D341Med (cell line): ENCODE results near the gene CHMP2B.

Experiments used
- DNase-seq: peaks from one replicate; pipeline ENCODE4 v3.0.0; 2012; ENCODE audit warnings: low spot score

Gene CHMP2B, protein sequence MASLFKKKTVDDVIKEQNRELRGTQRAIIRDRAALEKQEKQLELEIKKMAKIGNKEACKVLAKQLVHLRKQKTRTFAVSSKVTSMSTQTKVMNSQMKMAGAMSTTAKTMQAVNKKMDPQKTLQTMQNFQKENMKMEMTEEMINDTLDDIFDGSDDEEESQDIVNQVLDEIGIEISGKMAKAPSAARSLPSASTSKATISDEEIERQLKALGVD

DNA sequence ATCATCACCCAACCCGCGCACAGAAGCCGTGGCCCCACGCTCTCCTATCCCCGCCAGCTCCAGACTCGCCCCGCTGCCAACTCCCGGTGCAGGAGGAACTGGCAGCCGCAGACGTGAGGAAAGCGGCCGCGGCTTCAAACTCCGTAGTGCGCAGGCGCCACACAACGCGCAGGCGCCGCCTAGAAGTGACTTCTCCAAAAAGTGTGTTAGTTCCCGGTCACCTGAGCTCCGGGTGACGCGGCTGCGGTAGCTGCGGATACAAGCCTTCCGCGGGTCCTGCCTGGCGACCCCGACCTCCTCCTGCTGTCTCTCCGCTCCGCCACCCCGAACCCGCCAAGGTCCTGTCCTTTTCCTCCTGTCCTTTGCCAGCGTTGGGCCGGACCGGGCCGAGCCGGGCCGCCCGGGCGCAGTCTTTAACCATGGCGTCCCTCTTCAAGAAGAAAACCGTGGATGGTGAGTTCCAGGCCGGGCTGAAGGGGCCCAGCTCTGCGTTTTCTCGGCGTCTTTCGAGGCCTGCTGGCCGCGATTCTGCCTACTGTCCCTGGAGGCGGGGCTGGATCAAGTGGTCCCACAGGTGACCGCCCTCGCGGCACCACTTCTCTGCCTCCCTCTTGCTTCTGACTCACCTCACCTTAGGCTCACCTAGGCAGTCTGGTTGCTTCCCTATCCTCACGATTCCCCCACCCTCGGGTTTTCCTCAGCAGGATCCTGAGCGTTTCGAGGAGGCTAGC, at the start of gene CHMP2B:
Gene CHMP2B, plus strand, starts transcription at position 206 of the 731 bp plus-strand sequence. Its CDS starts 214 bp downstream, at position 420.
- peak; percentile 94 for DNase-seq

DNA sequence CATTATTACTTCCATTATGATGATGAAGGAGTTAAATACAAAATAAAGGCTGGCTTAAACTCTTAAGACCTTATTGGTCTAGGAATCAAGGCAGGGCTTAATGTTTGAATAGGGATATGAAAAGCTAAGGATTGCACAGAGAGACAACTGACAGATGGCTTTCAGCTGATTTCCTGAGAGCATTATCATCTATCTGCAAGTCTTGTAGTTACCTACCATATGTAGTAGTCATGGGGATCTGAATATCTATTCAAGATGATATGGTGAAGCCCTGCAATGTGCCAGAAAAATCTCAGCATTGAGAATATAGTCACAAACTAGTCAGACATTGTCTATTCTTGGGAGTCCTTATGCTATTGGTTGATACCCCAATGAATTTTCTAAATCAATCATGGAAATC, 47.5 kb upstream of the CHMP2B start:
- DNase-seq = peak; percentile 29

DNA sequence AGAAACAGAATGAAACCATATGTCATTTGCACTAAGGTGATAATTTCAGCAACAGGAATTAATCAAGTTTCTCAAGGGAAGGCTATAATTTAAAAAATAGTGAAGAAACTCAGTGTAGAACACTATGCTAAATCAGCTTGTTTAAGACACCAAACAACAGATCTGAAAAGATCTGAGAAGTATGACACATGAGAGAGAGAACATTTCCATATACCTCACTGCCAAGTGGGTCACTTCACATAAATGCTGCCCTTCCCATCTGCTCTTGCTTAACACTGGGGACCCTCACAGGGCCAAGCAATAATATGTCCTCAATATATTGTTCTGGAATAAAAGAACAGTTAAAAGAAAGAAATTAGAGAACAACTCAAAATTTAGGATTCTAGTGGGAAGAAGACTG, 45.6 kb upstream of the CHMP2B start:
- no peak for DNase-seq

DNA sequence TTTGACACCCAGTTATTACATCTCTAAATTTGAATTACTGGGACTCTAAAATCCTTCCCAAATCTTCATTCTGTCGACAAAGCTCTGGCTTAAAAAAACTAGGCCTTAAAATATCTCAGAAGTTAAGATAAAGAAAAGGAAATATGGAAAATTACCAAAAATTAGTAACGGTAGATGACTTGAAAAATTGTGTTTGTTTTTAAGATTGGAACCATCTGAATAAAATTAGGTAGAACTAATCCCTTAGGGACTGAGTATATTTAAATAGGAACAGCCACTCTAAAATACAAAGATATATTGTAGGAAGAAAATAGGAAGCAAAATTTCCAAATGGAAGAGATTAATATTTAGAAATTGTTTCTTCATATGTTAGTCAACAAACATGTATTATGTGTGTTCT, 45.1 kb upstream of the CHMP2B start:
- DNase-seq = no peak

DNA sequence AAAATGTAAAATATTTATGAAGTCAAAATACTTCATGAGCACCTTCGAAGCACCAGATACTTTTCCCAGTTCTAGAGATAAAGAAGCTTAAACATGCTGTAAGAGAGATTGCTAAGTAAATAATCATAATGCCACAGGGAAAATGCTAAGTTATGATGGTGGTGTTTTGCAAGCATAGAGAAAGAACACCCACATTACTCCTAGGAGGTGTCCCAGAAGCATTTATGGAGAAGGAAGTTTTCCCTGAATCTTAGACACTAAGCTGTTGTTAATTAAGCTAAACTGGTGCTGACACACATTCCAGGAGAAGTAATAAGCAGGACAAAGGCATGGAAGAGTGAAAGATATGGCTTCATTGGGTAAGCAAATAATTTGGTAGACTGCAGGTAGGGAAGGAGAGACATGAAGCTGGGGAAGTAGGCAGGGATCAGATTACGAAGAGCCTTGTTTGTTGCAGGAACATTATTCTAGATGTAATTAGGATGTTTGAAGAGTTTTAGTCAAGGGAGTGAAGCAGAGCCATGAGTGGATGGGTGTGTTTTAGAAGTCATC, 40.4 kb upstream of the CHMP2B start:
- DNase-seq = no peak

DNA sequence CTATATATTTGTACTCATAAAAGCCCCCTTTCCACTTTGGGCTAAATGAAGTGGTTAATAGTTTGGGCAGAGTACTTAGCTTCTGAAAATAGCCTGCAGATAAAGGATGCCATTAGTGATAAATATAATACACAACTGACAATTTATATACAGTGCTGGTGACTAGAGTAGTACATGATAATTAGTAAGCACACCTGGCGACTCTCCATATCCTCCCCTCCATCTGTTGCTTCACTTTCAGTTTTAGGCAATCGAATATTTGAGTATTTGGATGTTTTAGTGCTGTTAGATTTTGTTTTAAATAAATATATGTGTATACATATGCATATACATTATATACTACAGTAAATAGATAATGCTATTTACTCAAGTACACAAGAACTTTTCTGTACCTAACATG, 35.9 kb upstream of the CHMP2B start:
- no peak for DNase-seq

DNA sequence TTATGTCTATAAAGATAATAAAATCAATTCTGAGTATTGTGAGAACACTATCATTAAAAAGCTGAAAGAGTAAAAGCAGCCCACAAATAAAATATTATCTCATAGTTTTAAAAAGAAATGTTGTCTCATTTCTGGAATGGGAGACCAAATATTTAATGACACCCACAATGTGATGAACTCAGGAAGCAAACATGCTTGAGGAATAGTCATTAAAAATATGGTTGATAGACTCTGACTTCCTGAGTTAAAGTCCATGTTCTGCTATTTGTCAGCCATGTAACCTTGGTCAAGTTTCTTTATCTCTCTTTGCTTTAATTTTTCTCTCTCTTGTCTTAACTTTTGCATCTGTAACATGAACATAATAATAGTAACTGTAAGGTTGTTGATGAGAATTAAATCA, 35.5 kb upstream of the CHMP2B start:
- no peak for DNase-seq

DNA sequence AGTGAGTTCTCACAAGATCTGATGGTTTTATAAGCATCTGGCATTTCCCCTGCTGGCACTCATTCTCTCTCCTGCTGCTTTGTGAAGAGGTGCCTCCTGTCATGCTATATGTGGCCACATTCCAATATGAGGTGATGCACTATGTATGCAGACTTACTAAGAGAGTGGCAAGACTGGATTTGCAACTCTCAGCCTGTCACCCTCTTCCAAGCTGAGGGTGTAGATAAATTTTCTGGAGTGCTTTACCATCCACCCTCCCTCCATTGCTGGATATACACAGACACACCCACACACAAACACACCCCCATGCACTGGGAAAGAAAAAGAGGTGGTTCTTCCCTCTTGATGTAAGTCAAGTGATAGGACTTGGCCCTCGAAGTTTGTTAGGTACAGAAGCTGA, 30.2 kb upstream of the CHMP2B start:
- DNase-seq = no peak

DNA sequence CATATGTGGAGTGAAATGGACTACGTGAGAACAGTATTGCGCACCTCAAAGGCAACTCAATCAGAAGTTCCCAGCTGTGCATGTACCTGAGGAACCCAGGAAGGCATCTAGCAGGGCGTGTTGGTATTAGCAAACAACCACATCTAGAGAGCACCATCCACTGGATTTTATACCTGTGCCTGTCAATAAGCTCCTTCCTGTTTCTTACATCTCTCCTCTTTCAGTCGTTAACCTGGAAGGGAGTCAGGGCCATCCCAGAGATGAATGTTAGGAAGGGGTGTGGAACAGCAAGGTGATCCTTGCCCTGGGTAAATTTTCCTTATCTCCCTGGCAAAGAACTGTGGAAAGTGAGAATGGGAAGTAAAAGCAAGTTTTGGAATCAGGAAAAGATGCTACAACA, 29.6 kb upstream of the CHMP2B start:
- no peak for DNase-seq

DNA sequence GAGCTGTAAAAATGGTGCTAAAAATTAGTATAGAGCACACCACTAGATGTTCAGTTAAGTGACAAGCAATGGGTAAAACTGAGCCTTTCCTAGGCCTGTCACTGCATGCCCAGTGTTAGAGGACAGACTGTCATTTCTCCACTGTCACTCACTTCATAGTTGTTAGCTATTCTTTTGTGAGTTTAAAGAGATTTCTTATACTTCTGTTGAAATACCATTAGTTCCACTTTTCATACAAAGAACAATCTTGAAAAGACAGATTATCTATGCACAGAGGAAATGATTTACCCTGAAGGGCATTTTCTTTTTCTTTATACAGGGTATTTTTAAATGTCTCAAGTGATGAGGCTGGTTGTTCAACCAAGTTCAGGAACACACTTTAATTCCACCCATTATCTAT, 28.3 kb upstream of the CHMP2B start:
- no peak for DNase-seq

DNA sequence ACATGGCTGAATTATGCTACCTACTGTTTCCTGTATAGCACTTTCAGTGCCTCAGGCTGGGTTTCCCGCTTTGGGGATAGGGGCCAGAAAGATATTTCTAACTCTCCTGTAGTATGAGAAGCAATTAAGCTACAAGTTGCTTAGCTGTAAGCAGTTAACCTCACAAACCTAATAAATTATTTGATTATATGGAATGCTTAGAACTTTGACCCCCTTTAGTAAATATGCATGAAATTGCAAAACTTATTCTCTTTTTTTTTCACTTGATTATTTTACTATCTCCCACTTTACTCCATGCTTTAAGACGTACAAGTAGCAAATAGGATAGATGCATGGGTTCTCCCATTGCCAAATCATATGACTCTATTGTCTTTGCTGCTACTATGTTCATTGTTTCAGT, 27.5 kb upstream of the CHMP2B start:
- DNase-seq = no peak

DNA sequence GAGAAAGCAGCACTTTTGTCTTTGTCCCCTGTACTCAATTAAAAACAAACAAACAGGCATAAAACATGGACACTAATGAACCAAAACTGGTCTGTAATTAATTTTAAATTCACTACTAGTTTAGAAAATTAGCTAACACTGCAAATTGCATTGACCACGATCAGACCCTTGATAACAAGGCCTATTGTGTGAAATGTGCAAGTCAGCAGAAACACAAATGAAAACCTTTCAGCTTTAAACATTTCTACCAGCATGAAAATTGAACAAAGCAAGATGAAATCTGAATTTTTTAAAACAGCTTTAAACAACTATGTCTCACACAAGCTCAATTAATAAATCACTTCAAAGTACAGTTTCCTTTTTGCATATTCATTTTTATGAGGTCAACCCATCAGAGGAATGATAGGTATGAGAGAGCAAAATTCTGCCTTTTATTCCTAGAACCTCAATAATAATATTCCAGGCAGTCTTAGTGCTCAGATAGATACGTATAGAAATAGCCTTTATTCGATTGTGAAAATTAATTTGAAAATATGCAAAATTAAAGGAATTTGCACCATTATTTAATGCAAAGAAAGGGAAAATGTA, 27.0 kb upstream of the CHMP2B start:
- DNase-seq = no peak

DNA sequence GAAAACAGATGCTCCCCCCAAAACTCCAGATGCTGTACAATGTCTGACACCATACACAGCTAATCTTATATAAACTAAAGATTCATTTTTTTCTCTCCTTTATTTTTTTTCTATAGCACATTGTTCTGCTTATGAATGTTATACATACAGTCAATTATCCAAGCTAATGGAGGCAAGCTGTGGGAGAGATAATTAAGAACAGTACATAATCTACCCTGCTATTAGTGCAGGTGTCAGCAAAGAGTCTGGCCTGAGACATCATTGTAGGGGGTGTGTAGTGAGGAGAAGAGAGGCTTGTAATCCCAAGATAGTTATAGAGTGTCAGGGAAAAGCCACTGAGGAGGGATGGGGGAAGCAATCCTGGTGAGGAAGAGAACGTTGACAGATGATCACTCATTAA, 25.4 kb upstream of the CHMP2B start:
- DNase-seq = peak; percentile 52

DNA sequence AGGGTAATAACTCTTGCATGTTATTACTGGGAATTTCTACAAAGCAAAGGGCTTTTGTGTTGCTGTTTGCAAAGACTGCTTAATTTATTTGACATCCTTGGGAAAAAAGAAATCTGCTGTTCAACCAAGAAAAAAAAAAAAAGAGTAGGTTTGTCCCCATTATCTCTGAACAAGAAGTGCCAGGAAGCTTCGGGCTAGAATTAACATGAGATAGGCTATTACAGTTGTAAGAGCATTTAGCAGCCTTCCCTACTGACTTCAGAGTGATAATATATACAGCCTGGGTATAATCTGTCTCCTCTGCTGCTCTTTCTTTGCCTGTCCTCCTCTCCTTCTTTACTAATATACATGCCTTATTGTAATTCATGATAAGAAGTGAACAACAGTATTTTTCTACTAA, 23.3 kb upstream of the CHMP2B start:
- DNase-seq = no peak

DNA sequence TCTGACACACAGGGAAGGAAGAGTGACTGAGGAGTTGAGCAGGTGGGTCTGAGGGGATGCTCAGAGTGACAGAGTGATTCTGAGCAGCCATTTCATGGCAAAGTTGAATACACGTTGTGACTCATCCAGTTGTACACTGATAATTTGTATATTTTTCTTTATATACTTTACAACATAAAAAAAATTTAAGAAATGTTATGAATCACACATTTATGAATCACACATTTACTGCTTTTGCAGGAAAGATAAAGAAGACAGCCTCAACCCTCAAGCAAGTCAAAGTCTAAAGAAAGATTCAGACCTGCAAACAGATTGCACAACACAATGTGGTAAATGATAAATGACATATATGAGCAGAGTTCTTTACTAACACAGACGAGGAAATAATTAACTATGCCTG, 21.0 kb upstream of the CHMP2B start:
- no peak for DNase-seq

DNA sequence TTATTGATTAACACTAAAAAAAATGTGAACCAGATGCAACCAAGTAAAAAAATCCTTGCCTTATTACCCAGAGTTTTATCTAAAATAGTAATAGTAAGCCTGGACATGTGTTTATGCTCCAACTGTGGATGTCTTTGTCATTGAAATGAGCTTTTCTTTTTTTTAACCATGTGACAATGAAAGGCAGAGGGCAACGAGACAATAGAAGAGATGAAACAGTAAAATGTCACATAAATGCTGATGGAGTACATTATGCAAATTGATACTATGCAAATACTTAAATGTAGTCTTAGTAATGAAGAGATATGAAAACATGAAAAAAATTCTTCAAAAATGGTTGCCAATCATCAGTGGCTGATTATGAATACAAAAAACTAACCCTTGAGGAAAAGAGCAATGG, 20.5 kb upstream of the CHMP2B start:
- DNase-seq = no peak

DNA sequence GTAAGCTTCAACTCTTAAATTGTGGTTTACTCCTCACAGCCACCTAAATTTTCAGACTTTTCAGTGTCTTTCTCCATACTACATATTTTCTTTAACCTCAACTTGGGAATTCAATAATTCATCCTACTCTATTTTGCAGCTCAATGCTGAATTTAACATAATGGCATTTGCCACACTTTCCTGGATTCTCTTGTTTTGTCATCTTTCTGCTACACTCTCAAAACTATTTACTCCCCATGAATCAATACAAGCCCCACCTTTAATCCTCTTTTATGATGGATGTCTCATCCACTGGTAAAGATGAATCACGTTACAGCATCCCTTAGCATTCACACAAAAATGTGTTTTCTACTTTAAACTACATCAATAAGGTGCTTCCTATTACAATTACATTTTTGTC, 19.6 kb upstream of the CHMP2B start:
- DNase-seq = no peak

DNA sequence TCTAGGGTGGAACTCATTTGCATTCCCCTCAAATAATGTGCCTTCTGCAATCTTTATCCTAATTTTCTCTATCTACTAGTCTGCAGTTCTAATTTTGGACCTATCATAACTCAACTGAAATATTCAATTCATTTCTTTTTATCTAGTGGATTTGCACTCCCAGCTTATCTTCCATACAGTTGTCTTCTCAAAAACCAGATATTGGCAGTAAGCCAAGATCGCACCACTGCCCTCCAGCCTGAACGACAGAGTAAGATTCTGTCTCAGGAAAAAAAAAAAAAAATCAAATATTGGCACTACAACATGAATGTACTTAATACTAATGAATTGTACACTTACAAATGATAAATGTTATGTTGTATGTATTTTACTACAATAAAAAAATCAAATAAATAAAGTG, 18.0 kb upstream of the CHMP2B start:
- no peak for DNase-seq

DNA sequence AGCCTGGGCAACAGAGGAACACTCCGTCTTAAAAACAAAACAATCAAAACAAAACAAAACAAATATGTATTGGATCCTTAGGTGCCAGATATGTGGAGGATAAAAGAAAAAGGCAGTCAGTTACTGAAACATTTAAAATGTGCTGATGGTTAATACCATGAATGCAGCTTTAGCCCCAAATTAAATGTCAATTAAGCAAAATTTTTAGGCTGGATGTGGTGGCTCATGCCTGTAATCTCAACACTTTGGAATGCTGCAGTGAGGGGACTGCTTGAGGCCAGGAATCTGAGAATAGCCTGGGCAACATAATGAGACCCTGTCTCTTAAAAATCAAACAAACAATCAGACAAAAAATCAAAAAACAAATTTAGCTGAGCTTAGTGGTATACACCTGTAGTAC, 8.5 kb upstream of the CHMP2B start:
- DNase-seq = no peak

DNA sequence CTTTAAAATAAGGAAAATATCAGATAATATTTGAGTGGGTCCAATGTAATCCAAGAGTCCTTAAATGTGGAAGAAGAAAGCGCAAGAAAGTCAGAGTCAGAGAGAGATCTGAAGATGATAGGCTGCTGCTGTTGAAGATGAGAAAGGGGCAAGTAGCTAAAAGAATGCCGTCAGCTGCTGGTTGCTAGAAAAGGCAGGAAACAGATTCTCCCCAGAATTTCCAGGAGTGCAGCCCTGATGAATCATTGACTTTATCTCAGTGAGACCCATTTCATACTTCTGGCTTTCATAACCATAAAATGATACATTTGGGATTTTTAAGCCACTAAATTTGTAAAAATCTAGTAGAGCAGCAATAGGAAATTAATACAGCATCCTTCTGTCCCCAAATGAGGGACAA, 7.5 kb upstream of the CHMP2B start:
- no peak for DNase-seq

DNA sequence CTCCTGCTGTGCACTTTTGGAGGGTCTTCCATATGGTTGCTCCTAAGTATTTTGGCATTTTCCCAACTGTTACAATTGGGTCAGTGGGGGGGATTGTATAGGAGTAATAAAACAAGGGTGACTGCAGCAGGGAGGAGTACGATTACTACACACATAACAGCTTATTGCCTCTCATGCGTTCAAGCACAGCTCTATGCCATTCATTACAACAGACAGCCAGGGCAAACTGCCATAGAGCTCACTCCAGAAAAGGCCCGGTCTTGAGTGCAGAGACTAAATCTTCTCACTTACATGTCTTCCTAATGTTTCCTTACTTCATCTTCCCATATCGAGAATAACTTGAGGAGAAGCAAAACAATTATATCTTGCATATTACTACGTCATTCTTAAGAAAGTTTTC, 1.4 kb upstream of the CHMP2B start:
- DNase-seq = no peak

DNA sequence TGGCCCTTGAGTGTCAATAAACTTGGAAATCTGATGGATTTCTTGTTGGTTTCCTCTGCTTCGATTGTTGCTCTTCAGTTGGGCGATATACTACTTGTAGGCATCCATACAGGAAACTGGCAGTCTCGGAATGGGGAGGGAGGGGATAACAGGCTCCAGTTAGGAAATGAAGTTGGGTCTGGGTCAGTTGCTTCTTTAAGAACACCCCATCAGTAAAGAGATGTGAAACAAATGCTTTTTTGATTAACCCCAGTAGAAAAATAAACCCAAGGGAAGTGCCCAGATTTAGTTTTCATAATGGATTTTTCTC, 681 bp downstream of the CHMP2B start:
- DNase-seq = no peak

DNA sequence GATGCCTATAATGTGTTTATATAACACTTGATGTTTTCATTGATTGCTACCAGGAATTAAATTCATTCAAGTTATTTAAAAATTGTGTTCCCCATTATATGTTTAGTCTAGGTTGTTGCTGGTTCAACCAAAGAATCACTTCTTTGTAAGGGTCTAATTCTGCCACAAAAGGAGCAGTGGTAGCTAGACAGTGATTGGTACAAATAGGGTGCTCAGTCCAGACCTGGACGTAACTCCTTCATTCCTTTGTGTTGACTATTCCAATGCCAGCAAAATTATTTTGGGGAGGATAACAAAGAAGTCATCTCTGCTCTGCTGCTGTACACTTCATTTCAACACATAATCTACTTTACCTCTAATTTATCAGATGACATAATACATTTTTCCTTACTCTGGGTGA, 1.2 kb downstream of the CHMP2B start:
- no peak for DNase-seq

DNA sequence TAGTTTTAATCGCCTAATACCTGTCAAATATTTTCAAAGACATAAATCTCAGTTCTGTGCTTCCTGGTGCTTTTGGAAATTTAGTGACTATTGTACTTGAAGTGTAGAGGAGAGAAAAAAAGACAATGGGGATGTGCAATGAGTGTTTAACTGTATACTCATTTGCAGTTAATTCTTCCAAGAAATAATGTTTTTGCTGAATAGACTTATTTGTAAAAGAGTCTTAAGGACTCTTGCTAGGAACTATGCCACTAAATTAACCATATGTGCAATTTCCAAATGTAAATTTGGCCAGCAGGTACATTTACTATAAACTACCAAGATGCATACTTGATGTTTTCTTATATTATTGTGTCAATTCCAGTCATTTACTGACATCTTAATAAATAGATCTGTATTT, 2.0 kb downstream of the CHMP2B start:
- no peak for DNase-seq
